Ishikawa (cell line): ENCODE data around the gene CLMN.

Experiments
- CEBPB ChIP-seq: IDR thresholded peaks from 2 replicates; pipeline ENCODE4 v1.6.1; 2012
- CREB1 ChIP-seq: IDR thresholded peaks from 2 replicates; pipeline ENCODE4 v1.6.1; 2012; ENCODE audit warnings: low read depth
- EGR1 ChIP-seq: IDR thresholded peaks from 2 replicates; pipeline ENCODE4 v1.6.1; 2012
- EP300 ChIP-seq: IDR thresholded peaks from 2 replicates; pipeline ENCODE4 v1.6.1; 2012; ENCODE audit warnings: borderline replicate concordance
- FOXM1 ChIP-seq: IDR thresholded peaks from 2 replicates; pipeline ENCODE4 v1.6.1; 2012; ENCODE audit warnings: low read depth, borderline replicate concordance
- NFIC ChIP-seq: IDR thresholded peaks from 2 replicates; pipeline ENCODE4 v1.6.1; 2012
- RAD21 ChIP-seq: IDR thresholded peaks from 2 replicates; pipeline ENCODE4 v1.6.1; 2012; ENCODE audit warnings: low read depth
- TAF1 ChIP-seq: IDR thresholded peaks from 2 replicates; pipeline ENCODE4 v1.6.1; 2012; ENCODE audit warnings: low read depth, mild to moderate bottlenecking
- TCF12 ChIP-seq: IDR thresholded peaks from 2 replicates; pipeline ENCODE4 v1.6.1; 2012; ENCODE audit warnings: low read depth
- TEAD4 ChIP-seq: IDR thresholded peaks from 2 replicates; pipeline ENCODE4 v1.6.1; 2012
- YY1 ChIP-seq: IDR thresholded peaks from 2 replicates; pipeline ENCODE4 v1.6.1; 2012; ENCODE audit warnings: low read depth
- ZBTB7A ChIP-seq: IDR thresholded peaks from 2 replicates; pipeline ENCODE4 v1.6.1; 2012; ENCODE audit warnings: low read depth
- TF ChIP-seq, protein P1 (sequence below): IDR thresholded peaks from 2 replicates; pipeline ENCODE4 v1.6.1; 2012; ENCODE audit warnings: low read depth, mild to moderate bottlenecking
- TF ChIP-seq, protein P2 (sequence below): IDR thresholded peaks from 2 replicates; pipeline ENCODE4 v1.6.1; 2012
- TF ChIP-seq, protein P3 (sequence below): IDR thresholded peaks from 2 replicates; pipeline ENCODE4 v1.6.1; 2012

CLMN gene

DNA sequence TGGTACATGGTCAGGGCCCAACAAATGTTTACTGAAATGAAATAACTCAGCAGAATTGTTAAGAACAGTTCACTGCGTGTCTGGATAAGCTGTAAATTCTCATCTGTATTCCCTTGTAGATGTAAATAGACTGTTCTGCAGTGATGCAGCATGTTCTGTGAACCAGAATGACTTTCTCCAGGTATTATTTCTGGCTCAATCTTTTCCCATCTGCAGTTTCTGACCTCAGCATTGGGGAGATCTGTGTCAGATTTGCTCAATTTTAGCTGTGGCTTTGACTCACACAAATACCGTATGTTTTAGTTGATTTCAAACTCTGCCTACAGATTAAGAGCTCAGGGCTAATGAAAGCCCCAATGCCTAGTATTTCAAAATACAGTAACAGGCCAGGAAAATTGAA lies 113.2 kb downstream of the CLMN start:
- TF ChIP-seq NFIC (no peak), TEAD4 (no peak), YY1 (no peak), EP300 (no peak), CREB1 (no peak), TCF12 (no peak), TAF1 (no peak), ZBTB7A (no peak), FOXM1 (no peak), RAD21 (no peak), CEBPB (no peak), EGR1 (no peak)
- TF ChIP-seq, protein P1, sequence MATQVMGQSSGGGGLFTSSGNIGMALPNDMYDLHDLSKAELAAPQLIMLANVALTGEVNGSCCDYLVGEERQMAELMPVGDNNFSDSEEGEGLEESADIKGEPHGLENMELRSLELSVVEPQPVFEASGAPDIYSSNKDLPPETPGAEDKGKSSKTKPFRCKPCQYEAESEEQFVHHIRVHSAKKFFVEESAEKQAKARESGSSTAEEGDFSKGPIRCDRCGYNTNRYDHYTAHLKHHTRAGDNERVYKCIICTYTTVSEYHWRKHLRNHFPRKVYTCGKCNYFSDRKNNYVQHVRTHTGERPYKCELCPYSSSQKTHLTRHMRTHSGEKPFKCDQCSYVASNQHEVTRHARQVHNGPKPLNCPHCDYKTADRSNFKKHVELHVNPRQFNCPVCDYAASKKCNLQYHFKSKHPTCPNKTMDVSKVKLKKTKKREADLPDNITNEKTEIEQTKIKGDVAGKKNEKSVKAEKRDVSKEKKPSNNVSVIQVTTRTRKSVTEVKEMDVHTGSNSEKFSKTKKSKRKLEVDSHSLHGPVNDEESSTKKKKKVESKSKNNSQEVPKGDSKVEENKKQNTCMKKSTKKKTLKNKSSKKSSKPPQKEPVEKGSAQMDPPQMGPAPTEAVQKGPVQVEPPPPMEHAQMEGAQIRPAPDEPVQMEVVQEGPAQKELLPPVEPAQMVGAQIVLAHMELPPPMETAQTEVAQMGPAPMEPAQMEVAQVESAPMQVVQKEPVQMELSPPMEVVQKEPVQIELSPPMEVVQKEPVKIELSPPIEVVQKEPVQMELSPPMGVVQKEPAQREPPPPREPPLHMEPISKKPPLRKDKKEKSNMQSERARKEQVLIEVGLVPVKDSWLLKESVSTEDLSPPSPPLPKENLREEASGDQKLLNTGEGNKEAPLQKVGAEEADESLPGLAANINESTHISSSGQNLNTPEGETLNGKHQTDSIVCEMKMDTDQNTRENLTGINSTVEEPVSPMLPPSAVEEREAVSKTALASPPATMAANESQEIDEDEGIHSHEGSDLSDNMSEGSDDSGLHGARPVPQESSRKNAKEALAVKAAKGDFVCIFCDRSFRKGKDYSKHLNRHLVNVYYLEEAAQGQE = no peak
- TF ChIP-seq, protein P2, sequence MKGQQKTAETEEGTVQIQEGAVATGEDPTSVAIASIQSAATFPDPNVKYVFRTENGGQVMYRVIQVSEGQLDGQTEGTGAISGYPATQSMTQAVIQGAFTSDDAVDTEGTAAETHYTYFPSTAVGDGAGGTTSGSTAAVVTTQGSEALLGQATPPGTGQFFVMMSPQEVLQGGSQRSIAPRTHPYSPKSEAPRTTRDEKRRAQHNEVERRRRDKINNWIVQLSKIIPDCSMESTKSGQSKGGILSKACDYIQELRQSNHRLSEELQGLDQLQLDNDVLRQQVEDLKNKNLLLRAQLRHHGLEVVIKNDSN = no peak
- TF ChIP-seq, protein P3, sequence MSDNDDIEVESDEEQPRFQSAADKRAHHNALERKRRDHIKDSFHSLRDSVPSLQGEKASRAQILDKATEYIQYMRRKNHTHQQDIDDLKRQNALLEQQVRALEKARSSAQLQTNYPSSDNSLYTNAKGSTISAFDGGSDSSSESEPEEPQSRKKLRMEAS = no peak

DNA sequence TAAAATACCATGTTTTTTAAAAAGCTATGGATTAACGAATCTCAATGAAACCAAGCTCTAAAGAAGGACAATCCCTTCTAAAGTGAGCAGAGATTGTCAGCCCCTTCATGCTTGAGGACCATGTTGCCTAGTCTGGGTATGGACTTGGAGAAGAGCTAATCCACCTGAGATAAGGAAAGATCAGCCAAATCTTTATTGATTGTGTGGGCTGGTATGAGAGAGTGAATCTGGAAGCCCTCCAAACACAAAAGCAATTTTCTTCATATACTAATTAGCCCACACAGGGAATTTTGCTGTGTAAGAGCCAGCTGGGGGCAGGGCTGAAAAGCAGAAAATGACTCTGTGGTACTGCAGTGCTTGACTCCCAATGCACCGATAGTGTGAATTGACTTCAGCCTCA lies 115.0 kb downstream of the CLMN start:
- TF ChIP-seq FOXM1 = no peak
- no peak for TF ChIP-seq ZBTB7A
- TF ChIP-seq EP300 = no peak
- TF ChIP-seq, protein P3 = no peak
- TF ChIP-seq CEBPB = no peak
- TF ChIP-seq TCF12 = no peak
- TF ChIP-seq TEAD4 = no peak
- TF ChIP-seq, protein P2 = no peak
- TF ChIP-seq NFIC = no peak
- no peak for TF ChIP-seq YY1
- TF ChIP-seq, protein P1 = no peak
- no peak for TF ChIP-seq TAF1
- no peak for TF ChIP-seq CREB1
- TF ChIP-seq EGR1 = no peak
- TF ChIP-seq RAD21 = no peak

DNA sequence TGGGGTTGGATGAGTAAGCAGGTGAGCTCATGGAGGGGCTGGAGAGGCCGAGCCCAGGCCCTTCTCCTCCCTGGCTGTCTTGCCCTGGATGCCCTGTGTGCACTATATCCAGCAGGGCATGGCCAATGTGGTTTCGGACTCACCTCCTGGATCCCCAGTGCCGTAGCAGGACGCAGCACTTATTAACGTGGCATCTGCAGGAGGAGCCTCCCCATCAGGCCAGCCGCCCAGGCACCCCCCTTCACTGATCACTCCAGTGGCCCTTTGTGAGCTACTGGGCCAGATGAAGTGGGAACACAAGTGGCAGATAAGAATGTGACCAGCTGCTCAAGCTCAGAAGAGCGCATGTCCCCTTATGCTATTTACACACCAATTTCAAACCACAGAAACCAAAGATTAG lies 119.3 kb downstream of the CLMN start:
- TF ChIP-seq FOXM1 = no peak
- TF ChIP-seq CEBPB = no peak
- no peak for TF ChIP-seq TEAD4
- no peak for TF ChIP-seq EGR1
- TF ChIP-seq CREB1 = no peak
- TF ChIP-seq, protein P2 = no peak
- no peak for TF ChIP-seq YY1
- TF ChIP-seq, protein P1 = no peak
- TF ChIP-seq RAD21 = no peak
- TF ChIP-seq TAF1 = no peak
- TF ChIP-seq EP300 = no peak
- TF ChIP-seq ZBTB7A = no peak
- TF ChIP-seq TCF12 = no peak
- TF ChIP-seq, protein P3 = no peak
- no peak for TF ChIP-seq NFIC
